ENCODE measurements around the gene PLCXD1. TPM values are rescaled to one million over a fixed set of nuclear protein-coding genes. Genes with fewer than 3 reads are reported as not detected.
"Not testable (repeated sequence)": the region's sequence is repeated elsewhere in the genome, so short reads cannot be mapped to it uniquely, and the experiment has no call there.

Gene PLCXD1
- total RNA-seq, 1 donor from 2014 or later, result 10.6 TPM

DNA sequence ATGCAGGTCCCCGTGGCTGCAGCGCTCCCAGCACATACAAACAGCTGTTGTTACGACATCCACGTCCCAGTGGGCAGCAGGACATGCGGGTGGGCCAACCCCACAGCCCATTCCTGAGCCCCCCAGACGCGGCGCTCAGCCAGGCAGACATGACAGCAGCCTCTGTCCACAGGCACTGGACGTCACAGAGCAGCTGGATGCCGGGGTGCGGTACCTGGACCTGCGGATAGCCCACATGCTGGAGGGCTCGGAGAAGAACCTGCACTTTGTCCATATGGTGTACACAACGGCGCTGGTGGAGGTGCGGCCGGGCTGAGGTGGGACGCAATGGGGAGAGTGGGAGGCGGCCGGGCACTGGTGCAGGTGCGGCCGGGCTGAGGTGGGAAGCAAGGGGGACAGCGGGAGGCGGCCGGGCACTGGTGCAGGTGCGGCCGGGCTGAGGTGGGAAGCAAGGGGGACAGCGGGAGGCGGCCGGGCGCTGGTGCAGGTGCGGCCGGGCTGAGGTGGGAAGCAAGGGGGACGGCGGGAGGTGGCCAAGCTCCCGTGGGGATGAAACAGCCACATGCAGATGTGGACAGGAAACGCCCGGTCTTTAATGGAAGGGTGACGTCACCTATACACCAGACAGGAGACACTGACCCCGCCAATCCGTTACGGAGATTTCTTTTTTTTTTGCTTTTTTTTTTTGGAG is 9.4 kb downstream of the PLCXD1 start:
- DNase-seq (ENCODE audit: extremely low read depth, low read depth, low spot score), result no peak

GRCh38 chrX:291411-291901 is 10.3 kb downstream of the PLCXD1 start:
- no peak for DNase-seq (ENCODE audit: extremely low read depth, low read depth, low spot score)

GRCh38 chrX:292900-293897 is 12.0 kb downstream of the PLCXD1 start:
- DNase-seq (ENCODE audit: extremely low read depth, low read depth, low spot score), result no peak

DNA sequence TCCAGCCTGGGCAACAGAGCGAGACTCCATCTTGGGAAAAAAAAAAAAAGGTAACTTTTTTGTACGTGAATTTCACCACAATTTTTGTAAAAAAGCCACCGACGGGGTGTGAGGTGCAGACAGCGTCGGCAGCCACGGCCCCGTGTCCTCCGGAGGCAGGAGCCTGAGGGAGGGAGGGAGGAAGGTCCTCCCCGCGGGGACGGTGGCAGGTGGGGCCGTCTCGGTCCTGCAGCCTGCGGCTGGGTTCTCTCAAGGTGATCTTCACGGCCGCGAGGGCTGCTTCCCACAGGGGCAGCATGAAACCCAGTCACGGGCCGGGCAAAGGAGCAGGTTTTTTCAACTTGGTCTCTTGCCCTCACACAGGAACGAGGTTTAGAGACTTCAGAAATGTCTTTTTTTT is 14.0 kb downstream of the PLCXD1 start:
- no peak for DNase-seq (ENCODE audit: extremely low read depth, low read depth, low spot score)

GRCh38 chrX:298993-299392 is 17.8 kb downstream of the PLCXD1 start:
- DNase-seq (ENCODE audit: extremely low read depth, low read depth, low spot score), result no peak

- no peak for DNase-seq (ENCODE audit: extremely low read depth, low read depth, low spot score)
These were observed 19.2 kb downstream of the PLCXD1 start for GRCh38 chrX:300334-300733.

DNA sequence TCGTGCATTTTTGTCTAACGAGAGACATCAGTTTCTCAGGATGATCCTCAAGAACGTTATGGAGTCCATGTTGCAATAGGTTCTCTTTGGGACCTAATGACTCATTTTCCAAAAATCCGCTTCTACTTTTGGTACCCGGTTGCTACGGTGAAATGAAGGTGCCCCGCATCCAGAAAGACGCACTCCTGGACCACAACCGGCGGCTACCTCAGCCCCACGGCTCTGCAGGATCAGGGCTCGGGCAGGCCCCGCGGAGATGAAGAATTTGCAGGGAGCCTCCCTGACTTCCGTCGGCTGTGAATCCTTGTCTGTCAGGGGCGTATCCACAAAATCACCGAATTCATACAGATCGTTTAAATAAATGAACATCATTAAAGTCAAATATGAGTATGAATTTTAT is 21.8 kb downstream of the PLCXD1 start:
- no peak for DNase-seq (ENCODE audit: extremely low read depth, low read depth, low spot score)

DNA sequence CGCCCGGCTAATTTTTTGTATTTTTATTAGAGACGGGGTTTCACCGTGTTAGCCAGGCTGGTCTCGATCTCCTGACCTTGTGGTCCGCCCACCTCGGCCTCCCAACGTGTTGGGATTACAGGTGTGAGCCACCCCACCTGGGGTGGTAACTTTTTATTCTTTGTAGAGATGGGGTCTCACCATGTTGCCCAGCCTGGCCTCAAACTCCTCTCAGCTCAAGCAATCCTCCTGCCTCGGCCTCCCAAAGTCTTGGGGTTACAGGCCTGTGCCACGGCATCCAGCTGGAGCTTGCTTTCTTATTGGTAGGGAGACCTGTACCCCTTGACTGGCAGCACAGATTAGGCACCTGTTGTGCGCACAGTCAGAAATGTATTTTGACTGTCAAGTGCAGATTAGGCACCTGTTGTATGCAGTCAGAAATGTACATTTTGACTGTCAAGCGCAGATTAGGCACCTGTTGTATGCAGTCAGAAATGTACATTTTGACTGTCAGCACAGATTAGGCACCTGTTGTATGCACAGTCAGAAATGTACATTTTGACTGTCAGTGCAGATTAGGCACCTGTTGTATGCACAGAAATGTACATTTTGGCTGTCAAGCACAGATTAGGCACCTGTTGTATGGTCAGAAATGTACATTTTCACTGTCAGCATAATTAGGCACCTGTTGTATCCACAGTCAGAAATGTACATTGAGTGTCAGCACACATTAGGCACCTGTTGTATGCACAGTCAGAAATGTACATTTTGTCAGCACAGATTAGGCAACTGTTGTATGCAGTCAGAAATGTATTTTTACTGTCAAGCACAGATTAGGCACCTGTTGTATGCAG is 24.8 kb downstream of the PLCXD1 start:
- not testable (repeated sequence) for DNase-seq (ENCODE audit: extremely low read depth, low read depth, low spot score)

DNA sequence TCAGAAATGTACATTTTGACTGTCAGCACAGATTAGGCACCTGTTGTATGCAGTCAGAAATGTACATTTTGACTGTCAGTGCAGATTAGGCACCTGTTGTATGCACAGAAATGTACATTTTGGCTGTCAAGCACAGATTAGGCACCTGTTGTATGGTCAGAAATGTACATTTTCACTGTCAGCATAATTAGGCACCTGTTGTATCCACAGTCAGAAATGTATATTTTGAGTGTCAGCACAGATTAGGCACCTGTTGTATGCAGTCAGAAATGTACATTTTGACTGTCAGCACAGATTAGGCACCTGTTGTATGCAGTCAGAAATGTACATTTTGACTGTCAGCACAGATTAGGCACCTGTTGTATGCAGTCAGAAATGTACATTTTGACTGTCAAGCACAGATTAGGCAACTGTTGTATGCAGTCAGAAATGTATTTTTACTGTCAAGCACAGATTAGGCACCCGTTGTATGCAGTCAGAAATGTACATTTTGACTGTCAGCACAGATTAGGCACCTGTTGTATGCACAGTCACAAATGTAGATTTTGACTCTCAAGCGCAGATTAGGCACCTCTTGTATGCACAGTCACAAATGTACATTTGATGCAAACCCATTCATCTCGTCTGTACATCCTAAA is 25.6 kb downstream of the PLCXD1 start:
- DNase-seq (ENCODE audit: extremely low read depth, low read depth, low spot score), result not testable (repeated sequence)

GRCh38 chrX:307261-308111 is 26.3 kb downstream of the PLCXD1 start:
- DNase-seq (ENCODE audit: extremely low read depth, low read depth, low spot score), result no peak

GRCh38 chrX:308821-309520 is 27.8 kb downstream of the PLCXD1 start:
- DNase-seq (ENCODE audit: extremely low read depth, low read depth, low spot score), result no peak

GRCh38 chrX:310621-311155 is 29.5 kb downstream of the PLCXD1 start:
- DNase-seq (ENCODE audit: extremely low read depth, low read depth, low spot score), result no peak

DNA sequence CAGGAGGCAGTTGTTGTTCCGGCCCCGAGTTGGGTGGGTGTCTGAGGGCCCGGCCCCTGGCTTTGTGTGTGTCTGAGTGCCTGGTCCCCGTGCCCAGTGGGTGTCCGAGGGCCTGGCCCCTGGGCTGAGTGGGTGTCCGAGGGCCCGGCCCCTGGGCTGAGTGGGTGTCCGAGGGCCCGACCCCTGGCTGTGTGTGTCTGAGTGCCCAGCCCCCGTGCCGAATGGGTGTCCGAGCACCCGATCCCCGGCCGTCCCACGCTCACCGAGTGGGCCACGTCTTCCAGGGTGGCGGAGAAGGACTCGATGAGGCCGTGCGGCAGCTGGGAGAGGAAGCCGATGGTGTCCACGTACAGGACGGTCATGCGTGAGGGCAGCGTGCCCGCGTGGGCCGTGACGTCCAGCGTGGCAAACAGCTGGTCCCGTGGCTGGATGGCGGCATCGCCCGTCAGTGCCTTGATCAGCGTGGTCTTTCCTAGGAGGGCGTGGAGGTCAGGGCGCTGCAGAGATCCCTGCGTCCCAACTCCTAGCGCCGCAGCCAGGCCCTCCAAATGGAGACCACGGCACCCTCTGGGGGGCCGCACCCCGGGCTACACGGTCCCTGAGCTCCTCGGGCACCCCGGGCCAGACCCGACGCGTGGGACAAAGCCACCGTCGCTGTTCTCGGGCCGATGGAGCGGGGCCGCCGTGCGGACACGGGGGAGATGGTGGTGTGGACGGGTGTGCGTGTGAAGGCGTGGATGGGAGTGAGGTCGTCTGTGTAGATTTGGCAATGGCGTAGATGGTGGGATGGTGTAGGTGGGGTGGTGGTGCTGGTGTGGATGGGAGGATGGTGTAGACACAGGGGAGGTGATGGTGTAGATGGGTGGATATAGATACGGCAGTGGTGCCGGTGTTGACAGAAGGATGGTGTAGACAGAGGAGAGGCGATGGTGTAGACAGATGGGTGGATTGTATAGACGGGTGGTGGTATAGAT is 30.3 kb downstream of the PLCXD1 start:
- no peak for DNase-seq (ENCODE audit: extremely low read depth, low read depth, low spot score)

- no peak for DNase-seq (ENCODE audit: extremely low read depth, low read depth, low spot score)
These were observed 31.6 kb downstream of the PLCXD1 start for GRCh38 chrX:312621-313331.

GRCh38 chrX:313546-313945 is 32.4 kb downstream of the PLCXD1 start:
- DNase-seq (ENCODE audit: extremely low read depth, low read depth, low spot score), result no peak

- DNase-seq (ENCODE audit: extremely low read depth, low read depth, low spot score), result no peak
These were observed 32.9 kb downstream of the PLCXD1 start for GRCh38 chrX:314049-314448.

Data from glomerular endothelial cell (primary cell).